ENCODE data around the gene SGPP1.
"Not testable (repeated sequence)": the region's sequence is repeated elsewhere in the genome, so short reads cannot be mapped to it uniquely, and the experiment has no call there.

SGPP1 gene

DNA sequence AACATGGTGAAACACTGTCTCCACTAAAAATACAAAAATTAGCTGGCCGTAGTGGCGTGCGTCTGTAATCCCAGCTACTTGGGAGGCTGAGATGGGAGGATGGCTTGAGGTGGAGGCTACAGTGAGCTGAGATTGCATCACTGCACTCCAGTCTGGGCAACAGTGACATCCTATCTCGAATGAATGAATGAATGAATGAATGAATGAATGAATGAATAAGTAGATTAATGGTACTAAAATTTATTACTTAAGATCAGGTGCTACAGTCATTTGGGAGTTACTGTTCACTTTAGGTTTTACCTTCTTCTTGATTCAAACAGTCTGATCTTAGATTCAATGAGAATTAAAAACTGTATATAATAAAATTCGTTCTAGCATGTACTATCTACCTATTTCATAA, 54.6 kb downstream of the SGPP1 start:
- no peak for DNase-seq (ENCODE audit: low read depth in 2 of 2)

DNA sequence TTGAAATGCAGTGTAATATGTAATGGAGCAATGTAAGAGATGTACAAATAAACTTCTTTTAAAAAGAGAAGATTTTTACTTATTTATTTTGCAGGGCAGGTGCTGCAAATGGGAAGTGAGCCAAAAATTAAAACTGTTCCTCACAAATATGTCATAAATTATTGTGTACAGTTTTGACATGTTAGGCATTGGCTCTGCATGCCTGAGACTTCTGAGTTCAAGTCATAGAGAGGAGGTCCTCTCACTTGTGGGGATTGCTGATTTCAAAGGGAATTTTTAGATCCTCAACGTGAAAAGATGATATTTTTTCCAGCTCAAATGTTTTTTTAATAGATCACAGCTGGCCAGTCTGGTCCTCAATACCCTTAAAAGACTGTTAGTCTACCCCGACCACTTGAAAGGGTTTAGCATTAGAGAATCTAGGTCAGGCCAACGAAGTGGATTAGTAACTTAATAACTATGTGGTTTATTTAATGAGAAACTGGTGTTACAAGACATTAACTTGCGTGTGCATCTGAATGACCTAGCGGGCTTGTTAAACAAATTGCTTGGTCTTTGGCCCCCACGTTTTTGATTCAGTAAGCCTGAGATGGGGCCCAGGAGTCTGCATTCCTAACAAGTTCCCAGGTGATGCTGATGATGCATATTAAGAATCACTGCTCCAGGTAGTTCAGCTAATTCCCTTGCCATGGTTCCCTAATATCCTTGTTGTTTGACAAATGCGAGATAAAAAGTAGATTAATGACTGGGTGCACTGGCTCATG, 55.3 kb downstream of the SGPP1 start:
- no peak for DNase-seq (ENCODE audit: low read depth in 2 of 2)

DNA sequence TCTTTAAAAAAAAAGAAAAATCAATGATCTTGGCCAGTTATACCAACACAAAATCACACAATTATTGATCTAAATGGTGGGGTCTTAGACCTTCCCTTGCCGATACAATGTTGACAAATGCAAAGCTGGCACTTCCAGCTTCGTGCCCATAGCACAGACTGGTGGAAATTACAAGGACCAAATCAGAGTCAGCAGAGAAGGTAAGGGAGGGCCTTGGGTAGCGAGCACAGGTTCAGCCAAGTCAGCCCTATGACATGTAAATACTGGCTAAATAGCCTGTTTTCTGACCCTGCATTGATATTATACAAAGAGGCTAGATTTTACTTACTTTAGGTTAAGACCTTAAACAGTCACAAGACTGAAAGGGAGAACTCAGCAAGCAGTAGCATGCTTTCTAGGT, 55.9 kb downstream of the SGPP1 start:
- no peak for DNase-seq (ENCODE audit: low read depth in 2 of 2)

DNA sequence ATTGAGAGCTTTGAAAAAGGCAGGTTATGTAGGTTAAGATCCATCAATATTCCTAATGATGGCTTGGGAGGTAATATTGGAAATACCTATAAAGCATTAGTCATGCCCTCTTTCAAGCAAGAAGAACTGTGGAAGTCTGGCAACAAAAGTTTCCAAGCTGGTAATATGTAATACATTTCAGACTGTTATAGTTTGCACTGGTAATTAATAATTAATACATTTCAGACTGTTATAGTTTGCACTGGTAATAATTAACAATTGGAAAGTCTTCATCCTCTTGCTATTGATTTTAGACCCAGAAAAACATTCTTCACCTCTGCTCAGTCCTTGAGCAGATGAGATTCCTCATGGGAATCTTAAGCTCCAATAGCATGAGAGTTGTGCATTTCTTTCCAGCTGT, 57.2 kb downstream of the SGPP1 start:
- no peak for DNase-seq (ENCODE audit: low read depth in 2 of 2)

DNA sequence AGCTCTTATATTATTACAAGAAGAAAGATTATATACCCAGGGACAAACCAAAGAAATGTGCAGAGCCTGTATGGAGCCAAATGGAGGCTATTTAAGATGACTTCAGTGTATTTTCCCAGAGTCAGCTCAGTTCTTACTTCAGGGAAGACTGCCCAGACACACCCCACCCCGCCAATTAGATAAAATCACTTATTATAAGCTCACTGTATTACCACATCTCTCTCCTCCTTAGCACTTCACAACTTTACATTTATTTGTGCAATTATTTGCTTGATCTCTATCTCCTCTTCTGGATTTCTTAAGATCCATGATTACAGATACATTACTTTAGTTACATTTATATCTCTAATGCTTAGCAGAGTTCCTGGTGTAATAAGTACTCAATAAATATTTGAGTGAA, 61.5 kb downstream of the SGPP1 start:
- no peak for DNase-seq (ENCODE audit: low read depth in 2 of 2)

DNA sequence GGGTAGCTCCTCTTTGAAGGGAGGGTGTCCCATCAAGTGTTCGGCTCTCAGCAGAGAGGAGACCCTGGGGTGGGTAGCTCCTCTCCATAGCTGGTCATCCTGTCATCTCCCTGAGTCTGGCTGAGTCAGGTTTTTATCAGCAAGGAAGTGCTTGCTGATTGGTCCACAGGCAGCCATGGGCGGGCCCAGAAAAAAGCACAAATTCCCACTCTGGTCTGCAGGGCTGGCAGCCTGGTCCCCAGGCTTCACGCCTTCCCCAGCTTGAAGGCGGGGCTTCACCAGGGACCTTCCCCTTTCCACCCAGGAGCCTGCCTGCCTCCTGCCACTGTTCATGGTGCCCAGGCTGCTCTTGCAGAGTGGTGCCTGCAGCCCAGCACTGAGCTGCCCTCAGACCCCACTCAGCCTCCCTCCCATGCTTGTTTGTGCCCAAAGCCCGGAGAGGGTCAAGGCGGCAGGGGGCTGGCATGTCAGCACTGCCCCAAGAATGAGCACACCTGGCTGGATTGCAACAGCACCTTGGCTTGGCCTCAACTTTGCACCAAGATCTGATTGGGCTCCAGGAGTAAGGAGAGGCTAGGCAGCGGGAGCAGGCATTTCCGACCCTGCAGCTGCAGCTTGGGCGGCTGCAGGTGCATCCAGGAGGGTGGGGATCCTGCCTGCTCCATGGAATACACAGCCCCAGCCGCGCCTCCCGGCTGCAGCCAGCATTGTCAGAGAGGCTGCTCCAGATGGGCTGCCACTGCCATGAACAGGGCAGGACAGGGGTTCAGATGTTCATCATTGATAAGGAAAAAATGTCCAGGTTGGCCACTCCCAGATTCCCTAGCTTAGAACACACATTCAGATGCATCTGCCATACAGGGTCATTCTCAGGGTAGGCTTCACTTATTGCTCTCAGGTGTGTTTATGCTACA, 64.2 kb downstream of the SGPP1 start:
- no peak for DNase-seq (ENCODE audit: low read depth in 2 of 2)

DNA sequence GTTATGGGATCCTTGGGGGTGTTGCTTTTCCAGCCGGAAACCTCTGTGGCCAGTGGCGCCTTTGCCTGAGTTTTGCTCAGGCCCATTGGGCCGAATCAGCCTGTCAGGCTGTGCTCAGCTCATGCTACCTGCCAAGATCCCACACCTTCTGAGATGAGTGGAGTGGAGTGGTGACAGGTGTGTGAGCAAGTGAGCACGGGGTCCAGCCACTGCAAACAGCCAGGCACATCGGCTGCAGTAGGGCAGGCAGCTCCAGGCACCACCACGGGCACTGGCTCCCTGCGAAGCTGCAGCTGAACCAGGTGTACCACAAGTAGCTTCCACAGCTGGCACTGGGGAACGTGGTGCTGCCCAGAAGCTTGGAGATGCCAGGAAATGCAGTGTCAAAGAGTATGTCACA, 65.1 kb downstream of the SGPP1 start:
- no peak for DNase-seq (ENCODE audit: low read depth in 2 of 2)

DNA sequence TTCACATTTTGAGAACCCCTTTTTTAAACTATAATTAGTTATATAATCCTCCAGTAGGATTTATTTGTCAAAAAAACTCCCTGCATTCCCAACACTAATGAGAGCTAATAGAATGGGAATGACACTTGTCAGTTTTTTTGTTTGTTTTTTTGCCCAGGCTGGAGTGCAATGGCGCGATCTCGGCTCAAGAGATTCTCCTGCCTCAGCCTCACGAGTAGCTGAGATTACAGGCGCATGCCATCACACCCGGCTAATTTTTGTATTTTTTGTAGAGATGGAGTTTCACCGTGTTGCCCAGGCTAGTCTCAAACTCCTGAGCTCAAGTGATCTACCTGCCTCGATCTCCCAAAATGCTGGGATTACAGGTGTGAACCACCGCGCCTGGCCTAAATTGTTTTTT, 66.0 kb downstream of the SGPP1 start:
- not testable (repeated sequence) for DNase-seq (ENCODE audit: low read depth in 2 of 2)

DNA sequence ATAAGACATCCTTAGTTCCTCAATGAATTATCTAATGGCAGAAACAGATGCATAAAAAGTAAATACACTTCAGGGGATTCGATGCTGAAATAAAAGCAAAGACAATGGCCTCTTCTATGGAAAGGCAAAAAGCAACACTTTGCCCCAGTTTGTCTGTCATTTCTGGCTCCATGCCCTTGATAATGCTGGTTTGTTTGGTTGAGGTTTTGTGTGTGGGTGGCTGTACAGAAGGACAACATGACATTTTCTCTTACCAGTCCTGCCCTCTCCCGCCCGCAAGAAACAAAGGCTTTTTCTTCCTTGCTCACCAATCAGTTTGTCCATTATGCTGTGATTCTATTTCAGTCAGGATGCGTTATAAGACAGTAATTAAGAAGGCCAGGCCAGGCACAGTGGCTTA, 68.1 kb downstream of the SGPP1 start:
- DNase-seq (ENCODE audit: low read depth in 2 of 2): no peak

DNA sequence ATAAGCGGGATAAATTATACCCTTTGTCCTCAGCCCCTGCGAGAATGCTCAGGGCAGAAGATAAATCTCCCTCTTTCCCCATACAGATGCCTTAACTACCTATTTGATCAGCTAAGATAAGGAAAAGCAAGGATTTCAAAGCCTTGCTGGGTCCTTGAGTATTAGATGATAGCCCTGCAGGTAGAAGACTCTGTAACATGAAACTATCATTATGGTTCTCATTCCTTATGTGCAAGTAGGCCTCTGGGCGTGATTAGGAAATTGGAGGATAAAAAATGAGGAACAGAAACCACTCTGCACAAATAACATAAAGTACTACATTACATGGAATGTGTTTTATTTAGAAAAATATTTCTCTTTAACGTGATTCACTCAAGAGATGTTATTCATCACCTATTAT, 71.7 kb downstream of the SGPP1 start:
- no peak for DNase-seq (ENCODE audit: low read depth in 2 of 2)

DNA sequence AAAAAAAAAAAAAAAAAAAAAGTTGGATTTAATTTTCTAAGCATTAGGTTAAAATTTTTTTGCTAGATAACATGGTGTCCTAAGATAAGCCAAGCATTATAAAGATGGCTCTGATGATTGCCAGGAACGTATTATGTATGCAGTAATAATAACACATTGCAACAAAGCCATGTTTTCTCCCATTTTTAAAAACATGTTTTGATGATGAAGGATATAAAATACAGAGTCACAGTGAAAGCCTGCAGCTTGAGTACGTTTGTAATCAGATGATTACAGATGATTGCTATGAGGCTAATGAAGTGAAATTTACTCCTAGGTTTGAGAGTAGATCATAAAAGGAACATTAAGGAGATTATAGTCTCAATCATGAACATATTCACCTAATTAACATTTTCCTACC, 72.9 kb downstream of the SGPP1 start:
- DNase-seq (ENCODE audit: low read depth in 2 of 2): no peak

DNA sequence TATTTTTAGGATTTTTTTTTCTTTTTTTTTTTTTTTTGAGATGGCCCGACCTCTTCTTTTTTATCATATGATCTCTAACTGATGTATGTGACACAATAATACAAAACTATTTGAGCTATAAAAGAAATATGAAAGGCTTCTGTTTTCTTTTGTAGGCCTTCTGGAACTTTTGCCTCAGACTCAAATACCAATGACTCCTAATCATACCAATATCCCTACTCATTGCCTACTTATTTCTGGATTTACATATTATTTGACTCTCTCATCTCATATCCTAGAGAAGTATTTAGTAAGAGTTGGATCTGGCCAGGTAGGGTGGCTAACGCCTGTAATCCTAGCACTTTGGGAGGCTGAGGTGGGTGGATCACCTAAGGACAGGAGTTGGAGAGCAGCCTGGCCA, 73.5 kb downstream of the SGPP1 start:
- no peak for DNase-seq (ENCODE audit: low read depth in 2 of 2)

DNA sequence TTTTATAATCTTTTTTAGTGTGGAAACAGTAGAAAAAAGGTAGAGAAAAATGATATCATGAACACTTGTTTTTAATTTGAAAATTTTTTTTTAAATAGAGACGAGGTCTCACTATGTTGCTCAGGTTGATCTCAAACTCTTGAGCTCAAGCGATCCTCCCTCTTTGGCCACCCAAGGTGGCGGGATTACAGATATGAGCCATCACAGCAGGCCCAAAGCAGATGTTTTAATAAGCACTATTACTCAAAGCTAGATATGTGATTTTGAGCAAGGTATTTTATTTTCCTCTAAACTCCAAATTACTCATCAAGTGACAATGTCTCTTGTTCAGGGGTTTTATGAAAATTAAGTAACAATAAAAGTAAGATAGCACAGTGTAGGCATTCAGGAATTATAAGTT, 75.5 kb downstream of the SGPP1 start:
- DNase-seq (ENCODE audit: low read depth in 2 of 2): no peak

DNA sequence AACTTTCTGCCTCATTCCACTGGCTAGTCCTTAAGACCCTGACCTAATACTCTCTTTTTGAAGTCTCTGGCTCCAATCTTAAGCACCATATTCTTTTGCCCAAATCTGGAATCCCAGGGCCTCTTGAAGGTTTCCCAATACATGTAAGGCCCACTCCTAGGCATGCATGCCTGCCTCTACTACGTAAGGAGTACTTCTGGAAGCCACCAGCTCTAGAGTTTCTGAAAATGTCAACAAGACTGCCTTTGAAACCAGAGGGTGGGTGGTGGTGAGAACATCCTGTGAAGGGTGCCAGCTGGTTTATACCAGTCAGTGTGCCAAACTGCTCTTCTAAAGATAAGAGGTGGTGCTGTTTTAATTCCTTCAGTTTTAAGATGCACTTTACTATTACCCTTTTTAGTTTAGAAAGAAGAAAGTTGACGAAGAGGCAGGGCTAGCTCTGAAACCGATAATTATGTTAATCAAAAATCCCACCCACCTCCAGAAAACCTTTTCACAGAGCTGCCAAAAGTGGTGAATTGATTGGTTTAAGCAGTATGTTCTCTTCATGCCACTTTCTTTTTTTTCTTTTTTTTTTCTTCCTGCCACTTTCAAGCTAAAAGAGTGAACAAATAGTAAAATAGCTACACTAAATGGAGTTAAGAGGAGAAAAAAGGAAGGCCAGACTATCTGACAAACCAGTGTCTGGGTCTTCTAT, 77.5 kb downstream of the SGPP1 start:
- peak in 1 of 2 donors; percentile 13 for DNase-seq (ENCODE audit: low read depth in 2 of 2)

DNA sequence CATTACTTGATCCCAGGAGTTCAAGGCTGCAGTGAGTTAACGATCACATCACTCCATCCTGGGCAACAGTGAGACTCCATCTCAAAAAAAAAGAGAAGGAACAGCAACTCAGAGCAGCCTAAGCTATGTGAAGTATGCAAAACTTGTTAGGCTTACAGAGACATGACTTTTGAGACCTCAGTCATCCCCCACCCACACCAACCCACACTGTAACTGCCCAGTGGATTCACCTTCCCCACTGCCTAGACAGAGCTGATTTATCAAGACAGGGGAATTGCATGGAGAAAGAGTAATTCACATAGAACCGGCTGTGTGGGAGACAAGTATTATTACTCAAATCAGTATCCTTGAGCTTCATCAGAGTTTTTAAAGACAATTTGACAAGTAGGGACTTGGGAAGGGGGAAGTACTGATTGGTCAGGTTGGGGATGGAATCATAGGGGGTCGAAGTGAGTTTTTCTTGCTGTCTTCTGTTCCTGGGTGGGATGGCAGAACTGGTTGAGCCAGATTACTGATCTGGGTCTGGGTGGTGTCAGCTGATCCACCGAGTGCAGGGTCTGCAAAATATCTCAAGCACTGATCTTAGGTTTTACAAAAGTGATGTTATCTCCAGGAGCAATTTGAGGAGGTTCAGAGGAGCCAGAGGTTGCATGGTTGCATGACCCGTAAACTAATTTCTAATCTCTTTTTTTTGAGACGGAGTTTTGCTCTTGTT, 80.0 kb downstream of the SGPP1 start:
- no peak for DNase-seq (ENCODE audit: low read depth in 2 of 2)

DNA sequence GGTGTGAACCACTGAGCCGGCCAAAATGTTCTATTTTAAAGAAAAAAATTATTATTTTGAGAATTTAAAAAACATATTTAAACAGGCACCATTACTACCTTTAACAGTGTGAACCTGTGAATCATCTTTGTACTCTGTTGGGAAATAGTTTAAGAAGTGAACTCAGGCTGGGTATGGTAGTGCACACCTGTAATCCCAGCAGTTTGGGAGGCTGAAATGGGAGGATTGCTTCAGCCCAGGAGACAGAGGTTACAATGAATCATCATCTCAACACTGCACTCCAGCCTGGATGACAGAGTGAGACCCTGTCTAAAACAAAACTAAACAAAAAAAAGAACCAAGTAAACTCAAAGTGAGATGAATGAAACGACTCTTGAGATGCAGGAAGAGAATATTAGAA, 83.1 kb downstream of the SGPP1 start:
- no peak for DNase-seq (ENCODE audit: low read depth in 2 of 2)

DNA sequence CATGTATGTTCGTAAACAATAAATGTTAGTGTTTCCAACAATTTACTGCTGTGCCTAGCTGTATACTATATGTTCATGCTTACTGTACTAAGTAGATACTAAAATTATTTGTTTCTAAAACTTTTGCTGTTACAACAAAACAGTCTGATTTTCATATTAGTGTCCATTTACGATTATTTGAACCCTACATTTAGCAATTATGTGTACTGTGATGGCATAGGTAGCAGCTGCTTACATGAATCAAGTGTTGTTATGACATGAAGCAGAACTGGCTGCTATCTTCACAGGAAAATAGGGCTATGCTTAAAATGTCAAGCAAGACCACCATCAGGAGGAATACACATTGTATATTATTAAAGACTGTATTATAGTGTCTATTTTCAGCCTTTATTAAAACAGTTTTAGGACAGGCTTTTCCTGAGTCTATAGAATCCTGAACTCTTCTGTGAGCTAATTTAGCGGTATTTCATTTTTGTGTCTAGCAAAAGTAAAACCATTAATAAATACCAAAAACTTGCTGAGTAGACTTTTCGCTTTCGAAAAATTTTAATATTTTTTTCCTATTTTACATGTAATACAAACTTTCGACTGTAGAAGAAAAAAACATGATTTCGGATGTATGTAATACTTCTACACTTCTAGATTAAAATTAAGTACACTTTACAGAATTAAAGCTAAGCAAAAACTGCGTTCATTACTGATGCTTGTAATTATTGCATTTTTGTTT, 85.0 kb downstream of the SGPP1 start:
- DNase-seq (ENCODE audit: low read depth in 2 of 2): no peak

DNA sequence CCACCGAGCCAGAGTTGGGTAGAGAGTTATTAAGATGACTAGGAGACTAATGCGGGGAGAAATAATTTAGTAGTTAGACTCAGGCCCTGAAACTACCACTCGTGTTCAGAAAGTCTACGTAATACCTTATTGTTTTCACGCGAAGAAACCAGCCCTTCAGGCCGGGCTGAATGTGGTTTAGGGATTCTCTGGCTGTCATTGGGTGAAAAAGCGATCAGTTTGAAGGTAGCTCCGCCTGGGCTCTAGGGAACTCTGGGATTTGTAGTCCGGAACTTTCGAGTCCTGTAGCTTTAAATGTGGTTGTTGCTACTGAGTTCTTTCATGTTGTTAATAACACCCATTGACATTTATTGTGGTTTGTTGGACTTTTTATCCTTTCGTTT, 85.6 kb downstream of the SGPP1 start:
- peak; percentile 43 to 46 for DNase-seq (ENCODE audit: low read depth in 2 of 2)

DNA sequence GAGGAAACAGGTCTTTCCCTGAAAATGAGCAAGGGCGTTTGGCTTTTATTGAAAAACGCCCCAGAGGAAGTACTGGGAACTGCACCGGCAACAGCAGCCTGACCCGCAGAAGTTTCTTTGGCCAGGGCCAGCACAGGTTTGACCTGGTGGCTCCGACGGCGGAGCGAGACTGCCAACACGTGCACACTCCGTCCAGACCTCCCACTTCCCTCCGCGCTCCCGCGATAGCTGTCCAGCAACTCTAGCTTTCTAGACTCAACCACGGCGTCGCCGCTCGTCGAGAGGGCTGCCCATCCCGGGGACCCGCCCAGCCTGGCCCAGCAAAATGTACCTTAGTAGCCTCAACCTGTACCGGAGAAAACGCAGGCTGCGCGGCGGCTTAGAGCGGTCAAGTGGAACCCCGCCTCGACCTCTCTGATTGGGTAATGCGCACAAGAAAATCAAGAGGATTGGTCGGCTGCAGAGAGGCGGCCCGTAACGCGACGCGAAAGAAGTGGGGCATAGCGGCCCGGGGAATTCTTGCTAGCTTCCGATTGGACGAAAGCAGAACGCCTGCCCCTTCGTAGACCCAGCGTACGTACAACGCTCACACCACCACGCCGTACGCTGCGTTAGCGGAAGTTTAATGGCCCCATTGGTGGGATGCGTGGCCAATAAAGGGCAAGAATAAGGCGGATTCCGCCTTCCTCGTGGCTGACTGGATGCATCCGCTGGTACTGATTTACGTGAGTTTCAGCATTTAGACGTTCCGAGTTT, 86.2 kb downstream of the SGPP1 start, which contains the start of gene WDR89:
WDR89 (minus strand) TSS at position 399 of the 756 bp plus-strand sequence. CDS start 41,929 bp downstream, outside the sequence.
- DNase-seq (ENCODE audit: low read depth in 2 of 2): peak; percentile 85 to 92

DNA sequence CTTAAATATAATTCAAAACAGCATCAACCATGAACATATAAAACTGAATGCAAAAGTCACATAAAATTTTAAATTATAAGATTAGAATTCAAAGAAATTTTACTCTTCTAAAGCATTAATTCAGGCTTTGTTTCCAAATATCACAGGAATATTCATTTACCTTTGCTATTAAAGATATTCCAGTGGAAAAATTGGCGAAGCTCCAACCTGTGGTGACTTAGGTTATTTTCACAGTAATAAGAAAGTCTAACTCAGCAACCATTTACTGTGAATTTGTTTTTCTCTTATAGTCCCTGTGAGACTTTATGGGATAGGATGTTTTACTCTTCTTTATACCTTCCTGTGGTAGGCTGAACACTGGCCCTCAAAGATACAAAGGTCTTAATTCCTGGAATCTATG, 89.4 kb downstream of the SGPP1 start:
- no peak for DNase-seq (ENCODE audit: low read depth in 2 of 2)
